Upper lobe of left lung (tissue), 4 donors: ENCODE data around the gene EPHA5.

ENCODE experiments used
- EP300 ChIP-seq, 4 donors: sonication (generic); formaldehyde crosslinking; IDR thresholded peaks; one replicate each; pipeline ENCODE4 v1.5.1; 2017; ENCODE audit warnings: antibody characterized with exemption in 4 of 4, control low read depth in 2 of 4
- POLR2A ChIP-seq, 4 donors: fragments of 450-650 bp; IDR thresholded peaks; one replicate each; pipeline ENCODE4 v1.5.1; 2016 to 2017; ENCODE audit warnings: antibody characterized with exemption in 4 of 4, mild to moderate bottlenecking in 2 of 4
- POLR2AphosphoS5 ChIP-seq, 2 donors: sonication (generic); formaldehyde crosslinking; IDR thresholded peaks; one replicate each; pipeline ENCODE4 v1.5.1; 2017; ENCODE audit warnings: antibody characterized with exemption in 2 of 2
- TF ChIP-seq, protein P1 (sequence below), 6 experiments: fragments of 450-650 bp in 4 of 6; fragments of 200-600 bp in 2 of 6; sonication (generic) in 2 of 6; IDR thresholded peaks; one replicate each; pipeline ENCODE4 v1.5.1; 2016 to 2019; ENCODE audit warnings: antibody characterized with exemption in 6 of 6

GRCh38 chr4:65617416-65617815, 52.9 kb downstream of the EPHA5 start:
- TF ChIP-seq, protein P1, sequence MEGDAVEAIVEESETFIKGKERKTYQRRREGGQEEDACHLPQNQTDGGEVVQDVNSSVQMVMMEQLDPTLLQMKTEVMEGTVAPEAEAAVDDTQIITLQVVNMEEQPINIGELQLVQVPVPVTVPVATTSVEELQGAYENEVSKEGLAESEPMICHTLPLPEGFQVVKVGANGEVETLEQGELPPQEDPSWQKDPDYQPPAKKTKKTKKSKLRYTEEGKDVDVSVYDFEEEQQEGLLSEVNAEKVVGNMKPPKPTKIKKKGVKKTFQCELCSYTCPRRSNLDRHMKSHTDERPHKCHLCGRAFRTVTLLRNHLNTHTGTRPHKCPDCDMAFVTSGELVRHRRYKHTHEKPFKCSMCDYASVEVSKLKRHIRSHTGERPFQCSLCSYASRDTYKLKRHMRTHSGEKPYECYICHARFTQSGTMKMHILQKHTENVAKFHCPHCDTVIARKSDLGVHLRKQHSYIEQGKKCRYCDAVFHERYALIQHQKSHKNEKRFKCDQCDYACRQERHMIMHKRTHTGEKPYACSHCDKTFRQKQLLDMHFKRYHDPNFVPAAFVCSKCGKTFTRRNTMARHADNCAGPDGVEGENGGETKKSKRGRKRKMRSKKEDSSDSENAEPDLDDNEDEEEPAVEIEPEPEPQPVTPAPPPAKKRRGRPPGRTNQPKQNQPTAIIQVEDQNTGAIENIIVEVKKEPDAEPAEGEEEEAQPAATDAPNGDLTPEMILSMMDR (IDR thresholded peaks at IDR 0.05), result no peak
- TF ChIP-seq EP300 (IDR thresholded peaks at IDR 0.05), result no peak
- TF ChIP-seq POLR2A (IDR thresholded peaks at IDR 0.05), result no peak
- no peak for TF ChIP-seq POLR2AphosphoS5 (IDR thresholded peaks at IDR 0.05)
